Brain microvascular endothelial cell (primary cell): ENCODE data around the gene HECTD1.
"Not testable (repeated sequence)": the region's sequence is repeated elsewhere in the genome, so short reads cannot be mapped to it uniquely, and the experiment has no call there.

Source experiments
- DNase-seq: peaks from one replicate; pipeline ENCODE4 v3.0.0-alpha.2; 2020
- H3K27ac ChIP-seq: fragments of 250-450 bp; sonication (Bioruptor Pico); 2 replicates; pipeline ENCODE4 v1.5.1; 2020; ENCODE audit warnings: mild to moderate bottlenecking, moderate library complexity
- H3K27me3 ChIP-seq: fragments of 250-450 bp; sonication (Bioruptor Pico); replicated peaks from 2 replicates; pipeline ENCODE4 v1.5.1; 2020; ENCODE audit warnings: mild to moderate bottlenecking
- H3K36me3 ChIP-seq: fragments of 250-450 bp; sonication (Bioruptor Pico); replicated peaks from 2 replicates; pipeline ENCODE4 v1.5.1; 2020; ENCODE audit warnings: mild to moderate bottlenecking
- H3K4me3 ChIP-seq: 2 replicates; pipeline ENCODE4 v1.5.1; 2011; ENCODE audit warnings: low read depth, mild to moderate bottlenecking, control low read depth, low read length, moderate library complexity
- CTCF ChIP-seq: IDR thresholded peaks from 2 replicates; pipeline ENCODE4 v1.5.1; 2011; ENCODE audit warnings: low read depth, mild to moderate bottlenecking, moderate library complexity, low read length, control low read depth, inconsistent platforms; ENCODE audit errors: missing control alignments
- in situ Hi-C: cut with HindIII; loops from 2 replicates; pipeline ENCODE4 v1.10.0; 2017; ENCODE audit warnings: low sequenced_read_pairs, low pct_ligation_motif_present

Gene HECTD1

GRCh38 chr14:31069343-31069742, 138.2 kb downstream of the HECTD1 start:
- in situ Hi-C loops, result no loop called here
- DNase-seq, result no peak
- Histone ChIP-seq H3K36me3 (no peaks in the 10 kb centered on the region), H3K27me3 (no peaks in the 10 kb centered on the region), H3K4me3 (no peak overlapping the region), H3K27ac (no peak overlapping the region)
- TF ChIP-seq CTCF, result no peak

- Histone ChIP-seq H3K36me3 (no peaks in the 10 kb centered on the region), H3K27ac (no peak overlapping the region), H3K4me3 (no peak overlapping the region), H3K27me3 (no peaks in the 10 kb centered on the region)
- in situ Hi-C loops, result no loop called here
- DNase-seq, result no peak
- no peak for TF ChIP-seq CTCF
These were observed 139.4 kb downstream of the HECTD1 start for GRCh38 chr14:31068235-31068634.

- H3K27ac ChIP-seq, H3K27me3 ChIP-seq, DNase-seq, H3K36me3 ChIP-seq, H3K4me3 ChIP-seq, in situ Hi-C loops: not testable (repeated sequence)
These were observed 144.7 kb downstream of the HECTD1 start for GRCh38 chr14:31062908-31063307.

- in situ Hi-C loops, result no loop called here
- no peak overlapping the region for H3K4me3 ChIP-seq
- no peak for TF ChIP-seq CTCF
- H3K27me3 ChIP-seq, result no peaks in the 10 kb centered on the region
- H3K27ac ChIP-seq, result no peak overlapping the region
- DNase-seq, result no peak
- H3K36me3 ChIP-seq, result no peaks in the 10 kb centered on the region
These were observed 147.2 kb downstream of the HECTD1 start for GRCh38 chr14:31060253-31060875.

GRCh38 chr14:31059152-31059924, 148.3 kb downstream of the HECTD1 start:
- no peak overlapping the region for H3K4me3 ChIP-seq
- H3K27ac ChIP-seq, result peak overlapping the region; percentile 2
- no peaks in the 10 kb centered on the region for H3K36me3 ChIP-seq
- in situ Hi-C loops, result no loop called here
- H3K27me3 ChIP-seq, result no peaks in the 10 kb centered on the region
- no peak for TF ChIP-seq CTCF
- peak; percentile 80 for DNase-seq

- DNase-seq, result no peak
- H3K27me3 ChIP-seq, result no peaks in the 10 kb centered on the region
- in situ Hi-C loops, result no loop called here
- H3K36me3 ChIP-seq, result no peaks in the 10 kb centered on the region
- H3K27ac ChIP-seq, result no peak overlapping the region
- no peak for TF ChIP-seq CTCF
- H3K4me3 ChIP-seq, result no peak overlapping the region
These were observed 149.8 kb downstream of the HECTD1 start for GRCh38 chr14:31057701-31058364.
